ENCODE measurements around the gene SCUBE1. TPM values are rescaled to one million over a fixed set of nuclear protein-coding genes. Genes with fewer than 3 reads are reported as not detected.

Gene SCUBE1
- total and polyA plus RNA-seq, 2 of the 4 experiments (the other 2 are of a cell fraction), result not detected

DNA sequence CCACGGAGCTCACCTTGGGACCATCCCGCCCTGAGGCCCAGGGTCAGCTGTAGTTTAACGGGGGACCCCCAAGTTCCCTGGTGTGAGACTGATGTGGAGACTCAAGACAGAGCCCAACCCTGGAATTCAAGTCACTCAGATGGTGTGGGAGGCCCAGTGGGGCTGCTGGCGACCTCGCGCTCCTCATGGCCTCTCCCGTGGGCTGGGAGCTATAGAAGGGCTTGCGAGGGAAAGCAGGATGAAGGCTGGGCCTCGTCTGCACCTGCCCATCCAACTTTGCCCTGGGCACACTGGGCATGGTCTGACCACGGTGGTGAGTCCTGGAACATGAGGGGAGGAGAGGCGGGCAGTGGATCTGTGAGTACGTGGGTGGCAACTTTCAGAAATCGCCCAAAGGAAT lies 142.6 kb downstream of the SCUBE1 start:
- H3K4ac ChIP-seq (ENCODE audit: low read depth, low read length), result no peak overlapping the region
- DNase-seq (no peak), ATAC-seq (ENCODE audit: low read depth) (no peak)
- H2BK120ac ChIP-seq (ENCODE audit: low read depth, low read length), result no peak overlapping the region
- intact Hi-C loops (cut with micrococcal nuclease), result no loop called here
- H3K14ac ChIP-seq (replicated peaks; ENCODE audit: low read depth, low read length), result no peak overlapping the region
- no peak overlapping the region for H3K23ac ChIP-seq (ENCODE audit: low read depth, low read length)
- in situ Hi-C loops (cut with MboI; ENCODE audit: low sequenced_read_pairs), result no loop called here
- H3K9ac ChIP-seq (ENCODE audit: low read depth, low read length), result no peak overlapping the region
- no peak for TF ChIP-seq POLR2A (IDR thresholded peaks at IDR 0.05; ENCODE audit: low read depth, low read length)
- TF ChIP-seq MAZ (IDR thresholded peaks at IDR 0.05; ENCODE audit: borderline replicate concordance, low read depth, low read length), result no peak
- TF ChIP-seq BHLHE40 (IDR thresholded peaks at IDR 0.05; ENCODE audit: low read depth, low read length), result no peak
- TF ChIP-seq, protein P1, sequence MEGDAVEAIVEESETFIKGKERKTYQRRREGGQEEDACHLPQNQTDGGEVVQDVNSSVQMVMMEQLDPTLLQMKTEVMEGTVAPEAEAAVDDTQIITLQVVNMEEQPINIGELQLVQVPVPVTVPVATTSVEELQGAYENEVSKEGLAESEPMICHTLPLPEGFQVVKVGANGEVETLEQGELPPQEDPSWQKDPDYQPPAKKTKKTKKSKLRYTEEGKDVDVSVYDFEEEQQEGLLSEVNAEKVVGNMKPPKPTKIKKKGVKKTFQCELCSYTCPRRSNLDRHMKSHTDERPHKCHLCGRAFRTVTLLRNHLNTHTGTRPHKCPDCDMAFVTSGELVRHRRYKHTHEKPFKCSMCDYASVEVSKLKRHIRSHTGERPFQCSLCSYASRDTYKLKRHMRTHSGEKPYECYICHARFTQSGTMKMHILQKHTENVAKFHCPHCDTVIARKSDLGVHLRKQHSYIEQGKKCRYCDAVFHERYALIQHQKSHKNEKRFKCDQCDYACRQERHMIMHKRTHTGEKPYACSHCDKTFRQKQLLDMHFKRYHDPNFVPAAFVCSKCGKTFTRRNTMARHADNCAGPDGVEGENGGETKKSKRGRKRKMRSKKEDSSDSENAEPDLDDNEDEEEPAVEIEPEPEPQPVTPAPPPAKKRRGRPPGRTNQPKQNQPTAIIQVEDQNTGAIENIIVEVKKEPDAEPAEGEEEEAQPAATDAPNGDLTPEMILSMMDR (conservative IDR thresholded peaks at IDR 0.05; ENCODE audit: low read depth, low read length), result no peak
- no peak for TF ChIP-seq RAD21 (IDR thresholded peaks at IDR 0.05; ENCODE audit: low read length)
- TF ChIP-seq CEBPB (IDR thresholded peaks at IDR 0.05; ENCODE audit: low read depth, low read length), result no peak
- TF ChIP-seq MAFK (IDR thresholded peaks at IDR 0.05; ENCODE audit: low read depth, low read length), result no peak
- TF ChIP-seq RCOR1 (IDR thresholded peaks at IDR 0.05; ENCODE audit: insufficient replicate concordance, low read length), result no peak
- TF ChIP-seq, protein P2, sequence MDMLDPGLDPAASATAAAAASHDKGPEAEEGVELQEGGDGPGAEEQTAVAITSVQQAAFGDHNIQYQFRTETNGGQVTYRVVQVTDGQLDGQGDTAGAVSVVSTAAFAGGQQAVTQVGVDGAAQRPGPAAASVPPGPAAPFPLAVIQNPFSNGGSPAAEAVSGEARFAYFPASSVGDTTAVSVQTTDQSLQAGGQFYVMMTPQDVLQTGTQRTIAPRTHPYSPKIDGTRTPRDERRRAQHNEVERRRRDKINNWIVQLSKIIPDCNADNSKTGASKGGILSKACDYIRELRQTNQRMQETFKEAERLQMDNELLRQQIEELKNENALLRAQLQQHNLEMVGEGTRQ (IDR thresholded peaks at IDR 0.05; ENCODE audit: low read depth, low read length), result no peak
- TF ChIP-seq NFE2L2 (IDR thresholded peaks at IDR 0.05; ENCODE audit: low read depth, low read length), result no peak
- no peak for TF ChIP-seq FOS (IDR thresholded peaks at IDR 0.05; ENCODE audit: low read depth, low read length)
- TF ChIP-seq, protein P3, sequence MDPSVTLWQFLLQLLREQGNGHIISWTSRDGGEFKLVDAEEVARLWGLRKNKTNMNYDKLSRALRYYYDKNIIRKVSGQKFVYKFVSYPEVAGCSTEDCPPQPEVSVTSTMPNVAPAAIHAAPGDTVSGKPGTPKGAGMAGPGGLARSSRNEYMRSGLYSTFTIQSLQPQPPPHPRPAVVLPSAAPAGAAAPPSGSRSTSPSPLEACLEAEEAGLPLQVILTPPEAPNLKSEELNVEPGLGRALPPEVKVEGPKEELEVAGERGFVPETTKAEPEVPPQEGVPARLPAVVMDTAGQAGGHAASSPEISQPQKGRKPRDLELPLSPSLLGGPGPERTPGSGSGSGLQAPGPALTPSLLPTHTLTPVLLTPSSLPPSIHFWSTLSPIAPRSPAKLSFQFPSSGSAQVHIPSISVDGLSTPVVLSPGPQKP (IDR thresholded peaks at IDR 0.05; ENCODE audit: borderline replicate concordance, low read depth, low read length), result no peak
- no peak for TF ChIP-seq SMC3 (IDR thresholded peaks at IDR 0.05; ENCODE audit: low read depth, low read length)
- no peak for TF ChIP-seq RFX5 (IDR thresholded peaks at IDR 0.05; ENCODE audit: low read depth, low read length)
- no peak for TF ChIP-seq CHD1 (IDR thresholded peaks at IDR 0.05; ENCODE audit: low read depth, low read length)
- TF ChIP-seq MXI1 (IDR thresholded peaks at IDR 0.05; ENCODE audit: borderline replicate concordance, low read depth, low read length), result no peak
- no peak overlapping the region for H2AK9ac ChIP-seq (replicated peaks; ENCODE audit: low read depth, low read length, poor library complexity)
- WGBS, 2 experiments (ENCODE audit: extremely low coverage in 2 of 2, insufficient read length in 1 of 2), result 83% methylated on average over 6 of the region's 13 CpGs; no CpG with 5 or more reads in 1 of the 2 experiments
- no peaks in the 10 kb centered on the region for H3K36me3 ChIP-seq (ENCODE audit: control insufficient read depth, insufficient read depth, low read length)
- H3K56ac ChIP-seq (ENCODE audit: extremely low read depth, insufficient read depth, low read length), result no peak overlapping the region
- H3K9me3 ChIP-seq (ENCODE audit: control insufficient read depth, insufficient read depth, low read length), result no peaks in the 10 kb centered on the region
- no peaks in the 10 kb centered on the region for H4K20me1 ChIP-seq (ENCODE audit: insufficient read depth, low read length)
- ChIA-PET CTCF (interaction anchor here (1.0 kb wide), 1 partner anchor 13 kb away, joined by 4 read pairs; no protein-coding TSS in a partner anchor), POLR2A (ENCODE audit: unreplicated experiment) (no interaction called here)
- peaks cover 21% of the 10 kb centered on the region; the same call in 1 of the 2 replicates for H3K27me3 ChIP-seq (ENCODE audit: control insufficient read depth, insufficient read depth, low read length)
- H3K79me1 ChIP-seq (ENCODE audit: low read depth in 1 of 2, low read length in 2 of 2), result no peaks in the 10 kb centered on the region
- no peak overlapping the region for H4K8ac ChIP-seq (ENCODE audit: low read depth in 2 of 2, low read length in 2 of 2)
- no peak overlapping the region for H3K27ac ChIP-seq (ENCODE audit: insufficient read depth, low read length)
- H4K91ac ChIP-seq (ENCODE audit: insufficient read depth, low read depth, low read length), result no peak overlapping the region
- no peak overlapping the region for H2BK20ac ChIP-seq (ENCODE audit: low read depth, low read length)
- no peak overlapping the region for H2AK5ac ChIP-seq (ENCODE audit: low read depth, low read length)
- H3K18ac ChIP-seq (ENCODE audit: low read depth, low read length), result no peak overlapping the region
- H2BK15ac ChIP-seq (ENCODE audit: low read depth, low read length), result no peak overlapping the region
- BruUV-seq (replicated peaks), result no TSS peak
- no peak overlapping the region for H2BK5ac ChIP-seq (ENCODE audit: low read depth, low read length, poor library complexity, severe bottlenecking)
- no peak overlapping the region for H3K4me3 ChIP-seq (ENCODE audit: insufficient read depth, low read depth, low read length)
- no peak overlapping the region for H4K5ac ChIP-seq (ENCODE audit: low read depth, low read length)
- peaks cover 4% of the 10 kb centered on the region; the same call in 1 of the 2 replicates for H3K4me1 ChIP-seq (ENCODE audit: control insufficient read depth, insufficient read depth, low read length)
- dilution Hi-C loops (cut with HindIII; ENCODE audit: low sequenced_read_pairs, unreplicated experiment), result no loop called here
- peak overlapping the region; percentile 36 for H2AFZ ChIP-seq (replicated peaks; ENCODE audit: low read length, poor library complexity)
- no peak overlapping the region for H3K4me2 ChIP-seq (ENCODE audit: low read depth, low read length)
- H3K9me1 ChIP-seq (ENCODE audit: insufficient read depth, low read length), result no peaks in the 10 kb centered on the region

Measured in IMR-90 (cell line).